HG03045 (cell line): ENCODE measurements around the gene FRMD1.

ENCODE experiments used
- ATAC-seq: cut with Tn5 transposase; IDR thresholded peaks from one replicate; pipeline ENCODE4 v1.9.1; 2021; ENCODE audit warnings: mild to moderate bottlenecking, moderate library complexity; ENCODE audit not compliant: unreplicated experiment

The FRMD1 gene

GRCh38 chr6:168078943-168079405 lies at the start of gene FRMD1:
TSS of gene FRMD1 (minus strand) at chr6:168079212. CDS start at chr6:168079094, 118 bp downstream.
- no peak for ATAC-seq

GRCh38 chr6:168128006-168128630 lies 49.1 kb upstream of the FRMD1 start:
- ATAC-seq = no peak

GRCh38 chr6:168127384-168127868 lies 48.4 kb upstream of the FRMD1 start:
- ATAC-seq = no peak

GRCh38 chr6:168126566-168127383 lies 47.8 kb upstream of the FRMD1 start:
- ATAC-seq = no peak

GRCh38 chr6:168125429-168126001 lies 46.5 kb upstream of the FRMD1 start:
- ATAC-seq = no peak

GRCh38 chr6:168124921-168125320 lies 45.9 kb upstream of the FRMD1 start:
- no peak for ATAC-seq

GRCh38 chr6:168124158-168124557 lies 45.1 kb upstream of the FRMD1 start:
- no peak for ATAC-seq

GRCh38 chr6:168123165-168123911 lies 44.3 kb upstream of the FRMD1 start:
- ATAC-seq = no peak

GRCh38 chr6:168122521-168122920 lies 43.5 kb upstream of the FRMD1 start:
- ATAC-seq = no peak

GRCh38 chr6:168122011-168122410 lies 43.0 kb upstream of the FRMD1 start:
- no peak for ATAC-seq

GRCh38 chr6:168121303-168121665 lies 42.3 kb upstream of the FRMD1 start:
- no peak for ATAC-seq

GRCh38 chr6:168120390-168121302 lies 41.6 kb upstream of the FRMD1 start:
- ATAC-seq = no peak

- ATAC-seq = no peak
Observed at GRCh38 chr6:168119539-168119938, 40.5 kb upstream of the FRMD1 start.

GRCh38 chr6:168118935-168119334 lies 39.9 kb upstream of the FRMD1 start:
- ATAC-seq = no peak

- no peak for ATAC-seq
Observed at GRCh38 chr6:168117942-168118341, 38.9 kb upstream of the FRMD1 start.

GRCh38 chr6:168116975-168117899 lies 38.2 kb upstream of the FRMD1 start:
- no peak for ATAC-seq

GRCh38 chr6:168116438-168116974 lies 37.5 kb upstream of the FRMD1 start:
- ATAC-seq = no peak

- no peak for ATAC-seq
Observed at GRCh38 chr6:168115748-168116437, 36.9 kb upstream of the FRMD1 start.
